Activated T-helper 1 cell treated with anti-CD3 and anti-CD28 coated beads, Interleukin-12 subunit alpha, Interleukin-12 subunit beta, Interleukin-2, Interleukin-4 antibody, amounts not matched to agents 30 ng/mL and 10 ng/mL and 1 ng/mL, durations not matched to agents 14 hours and 24 hours and 36 hours (primary cell): ENCODE measurements around the gene ZBTB20. TPM values are rescaled to one million over a fixed set of nuclear protein-coding genes. Genes with fewer than 3 reads are reported as not detected.

Experiments used
- DNase-seq: peaks from one replicate; pipeline ENCODE4 v3.0.0; 2021; ENCODE audit warnings: low spot score
- H3K27ac Mint-ChIP-seq: one replicate; pipeline ENCODE4 v1.8.0; 2021; ENCODE audit warnings: mild to moderate bottlenecking, mixed read lengths
- H3K27me3 Mint-ChIP-seq: one replicate; pipeline ENCODE4 v1.8.0; 2022; ENCODE audit warnings: mild to moderate bottlenecking, moderate library complexity, mixed read lengths; ENCODE audit not compliant: insufficient read depth
- H3K36me3 Mint-ChIP-seq: one replicate; pipeline ENCODE4 v1.8.0; 2021; ENCODE audit warnings: low read depth, mixed read lengths
- H3K4me1 Mint-ChIP-seq: one replicate; pipeline ENCODE4 v1.8.0; 2021; ENCODE audit warnings: low read depth, mixed read lengths
- H3K4me3 Mint-ChIP-seq: one replicate; pipeline ENCODE4 v1.8.0; 2021; ENCODE audit warnings: mild to moderate bottlenecking, moderate library complexity, mixed read lengths
- H3K9me3 Mint-ChIP-seq: one replicate; pipeline ENCODE4 v1.8.0; 2021; ENCODE audit warnings: mixed read lengths
- intact Hi-C: fragments of 100-400 bp; cut with micrococcal nuclease; formaldehyde crosslinking; loops from one replicate; pipeline ENCODE4 v1.15.1; 2024
- total RNA-seq: library from RNA; stranded (reverse); gene quantifications from 2 replicates; pipeline ENCODE4 v1.2.3, GENCODE V29; 2022

ZBTB20 gene
- total RNA-seq, 1 donor from 2014 or later, result 4.1 TPM

- H3K4me3 Mint-ChIP-seq, result no peak overlapping the region
- H3K27me3 Mint-ChIP-seq, result no peaks in the 10 kb centered on the region
- peaks cover 6% of the 10 kb centered on the region for H3K4me1 Mint-ChIP-seq
- intact Hi-C loops, result no loop called here
- H3K36me3 Mint-ChIP-seq, result no peaks in the 10 kb centered on the region
- no peak overlapping the region for H3K27ac Mint-ChIP-seq
- no peaks in the 10 kb centered on the region for H3K9me3 Mint-ChIP-seq
- no peak for DNase-seq
Measured at GRCh38 chr3:114877378-114878113, 269.5 kb downstream of the ZBTB20 start.

GRCh38 chr3:114874522-114874971, 272.5 kb downstream of the ZBTB20 start:
- Mint-ChIP-seq H3K27ac (no peak overlapping the region), H3K36me3 (no peaks in the 10 kb centered on the region), H3K4me1 (peaks cover 4% of the 10 kb centered on the region), H3K27me3 (no peaks in the 10 kb centered on the region), H3K4me3 (no peak overlapping the region), H3K9me3 (no peaks in the 10 kb centered on the region)
- no peak for DNase-seq
- intact Hi-C loops, result no loop called here

- Mint-ChIP-seq H3K9me3 (no peaks in the 10 kb centered on the region), H3K27me3 (no peaks in the 10 kb centered on the region), H3K27ac (no peak overlapping the region), H3K4me3 (no peak overlapping the region), H3K4me1 (no peaks in the 10 kb centered on the region), H3K36me3 (no peaks in the 10 kb centered on the region)
- DNase-seq, result no peak
- intact Hi-C loops, result no loop called here
Measured at GRCh38 chr3:114873591-114873990, 273.5 kb downstream of the ZBTB20 start.

- intact Hi-C loops, result no loop called here
- no peak for DNase-seq
- no peaks in the 10 kb centered on the region for H3K36me3 Mint-ChIP-seq
- H3K27ac Mint-ChIP-seq, result no peak overlapping the region
- no peaks in the 10 kb centered on the region for H3K27me3 Mint-ChIP-seq
- H3K9me3 Mint-ChIP-seq, result no peaks in the 10 kb centered on the region
- H3K4me3 Mint-ChIP-seq, result no peak overlapping the region
- H3K4me1 Mint-ChIP-seq, result no peaks in the 10 kb centered on the region
Measured at GRCh38 chr3:114872588-114872987, 274.5 kb downstream of the ZBTB20 start.

GRCh38 chr3:114872050-114872449, 275.0 kb downstream of the ZBTB20 start:
- no peaks in the 10 kb centered on the region for H3K36me3 Mint-ChIP-seq
- H3K4me1 Mint-ChIP-seq, result no peaks in the 10 kb centered on the region
- intact Hi-C loops, result no loop called here

GRCh38 chr3:114867835-114868503, 279.1 kb downstream of the ZBTB20 start:
- no peak overlapping the region for H3K27ac Mint-ChIP-seq
- no peaks in the 10 kb centered on the region for H3K9me3 Mint-ChIP-seq
- no peak for DNase-seq
- H3K36me3 Mint-ChIP-seq, result no peaks in the 10 kb centered on the region
- H3K27me3 Mint-ChIP-seq, result no peaks in the 10 kb centered on the region
- intact Hi-C loops, result no loop called here
- peaks cover 10% of the 10 kb centered on the region for H3K4me1 Mint-ChIP-seq
- H3K4me3 Mint-ChIP-seq, result no peak overlapping the region

More at GRCh38 chr3:114872050-114872449, 275.0 kb downstream of the ZBTB20 start:
- no peak for DNase-seq
- no peak overlapping the region for H3K4me3 Mint-ChIP-seq
- no peaks in the 10 kb centered on the region for H3K9me3 Mint-ChIP-seq
- no peaks in the 10 kb centered on the region for H3K27me3 Mint-ChIP-seq
- H3K27ac Mint-ChIP-seq, result no peak overlapping the region

- no peaks in the 10 kb centered on the region for H3K27me3 Mint-ChIP-seq
- no peaks in the 10 kb centered on the region for H3K36me3 Mint-ChIP-seq
- no peak overlapping the region for H3K27ac Mint-ChIP-seq
- H3K9me3 Mint-ChIP-seq, result no peaks in the 10 kb centered on the region
- H3K4me3 Mint-ChIP-seq, result no peak overlapping the region
- H3K4me1 Mint-ChIP-seq, result peaks cover 10% of the 10 kb centered on the region
- intact Hi-C loops, result no loop called here
- no peak for DNase-seq
Measured at GRCh38 chr3:114867359-114867758, 279.7 kb downstream of the ZBTB20 start.

GRCh38 chr3:114866430-114866829, 280.7 kb downstream of the ZBTB20 start:
- intact Hi-C loops, result no loop called here
- Mint-ChIP-seq H3K27ac (no peak overlapping the region), H3K4me3 (no peak overlapping the region), H3K4me1 (peaks cover 10% of the 10 kb centered on the region), H3K36me3 (no peaks in the 10 kb centered on the region), H3K27me3 (no peaks in the 10 kb centered on the region), H3K9me3 (no peaks in the 10 kb centered on the region)
- DNase-seq, result no peak

- H3K9me3 Mint-ChIP-seq, result no peaks in the 10 kb centered on the region
- peaks cover 10% of the 10 kb centered on the region for H3K4me1 Mint-ChIP-seq
- no peak for DNase-seq
- no peak overlapping the region for H3K4me3 Mint-ChIP-seq
- H3K36me3 Mint-ChIP-seq, result no peaks in the 10 kb centered on the region
- H3K27me3 Mint-ChIP-seq, result no peaks in the 10 kb centered on the region
- intact Hi-C loops, result no loop called here
- H3K27ac Mint-ChIP-seq, result no peak overlapping the region
Measured at GRCh38 chr3:114864970-114865369, 282.1 kb downstream of the ZBTB20 start.

GRCh38 chr3:114863848-114864247, 283.2 kb downstream of the ZBTB20 start:
- no peaks in the 10 kb centered on the region for H3K9me3 Mint-ChIP-seq
- peaks cover 10% of the 10 kb centered on the region for H3K4me1 Mint-ChIP-seq
- no peaks in the 10 kb centered on the region for H3K36me3 Mint-ChIP-seq
- peak overlapping the region; percentile 25 for H3K4me3 Mint-ChIP-seq
- H3K27me3 Mint-ChIP-seq, result no peaks in the 10 kb centered on the region
- no peak overlapping the region for H3K27ac Mint-ChIP-seq
- no peak for DNase-seq
- intact Hi-C loops, result no loop called here

- H3K36me3 Mint-ChIP-seq, result no peaks in the 10 kb centered on the region
- intact Hi-C loops, result no loop called here
- no peaks in the 10 kb centered on the region for H3K27me3 Mint-ChIP-seq
- H3K4me1 Mint-ChIP-seq, result peaks cover 10% of the 10 kb centered on the region
- H3K9me3 Mint-ChIP-seq, result no peaks in the 10 kb centered on the region
- H3K4me3 Mint-ChIP-seq, result no peak overlapping the region
- no peak overlapping the region for H3K27ac Mint-ChIP-seq
- DNase-seq, result no peak
Measured at GRCh38 chr3:114861666-114862065, 285.4 kb downstream of the ZBTB20 start.

GRCh38 chr3:114860531-114860930, 286.6 kb downstream of the ZBTB20 start:
- Mint-ChIP-seq H3K36me3 (no peaks in the 10 kb centered on the region), H3K4me3 (no peak overlapping the region), H3K9me3 (no peaks in the 10 kb centered on the region), H3K27me3 (no peaks in the 10 kb centered on the region), H3K27ac (no peak overlapping the region), H3K4me1 (peaks cover 10% of the 10 kb centered on the region)
- intact Hi-C loops, result no loop called here
- DNase-seq, result no peak

GRCh38 chr3:114858329-114858728, 288.8 kb downstream of the ZBTB20 start:
- H3K9me3 Mint-ChIP-seq, result no peaks in the 10 kb centered on the region
- H3K4me3 Mint-ChIP-seq, result no peak overlapping the region
- intact Hi-C loops, result no loop called here
- no peak for DNase-seq
- H3K4me1 Mint-ChIP-seq, result no peaks in the 10 kb centered on the region
- no peak overlapping the region for H3K27ac Mint-ChIP-seq
- H3K36me3 Mint-ChIP-seq, result no peaks in the 10 kb centered on the region
- H3K27me3 Mint-ChIP-seq, result no peaks in the 10 kb centered on the region
